Parathyroid adenoma (tissue), 2 donors: ENCODE measurements around the gene INMT.

ENCODE experiments used
- H2AFZ ChIP-seq: fragments of 300-600 bp; sonication (generic); one replicate; pipeline ENCODE4 v1.7.0; 2017; ENCODE audit warnings: antibody characterized with exemption, mild to moderate bottlenecking
- H3K27ac ChIP-seq: fragments of 300-600 bp; sonication (generic); one replicate; pipeline ENCODE4 v1.7.0; 2017
- H3K27me3 ChIP-seq: fragments of 300-600 bp; sonication (generic); one replicate; pipeline ENCODE4 v1.7.0; 2017; ENCODE audit warnings: low read length; ENCODE audit not compliant: control insufficient read depth, insufficient read depth
- H3K36me3 ChIP-seq: fragments of 300-600 bp; sonication (generic); one replicate; pipeline ENCODE4 v1.7.0; 2017; ENCODE audit warnings: low read length; ENCODE audit not compliant: control insufficient read depth, insufficient read depth
- H3K4me1 ChIP-seq: fragments of 300-600 bp; sonication (generic); one replicate; pipeline ENCODE4 v1.7.0; 2017; ENCODE audit warnings: control low read depth
- H3K4me2 ChIP-seq: fragments of 300-600 bp; sonication (generic); one replicate; pipeline ENCODE4 v1.7.0; 2017; ENCODE audit warnings: low read length
- H3K4me3 ChIP-seq: fragments of 300-600 bp; sonication (generic); one replicate; pipeline ENCODE4 v1.7.0; 2017; ENCODE audit warnings: low read depth, low read length
- H3K79me2 ChIP-seq: fragments of 300-600 bp; sonication (generic); one replicate; pipeline ENCODE4 v1.7.0; 2017; ENCODE audit warnings: control low read depth
- H3K9ac ChIP-seq: fragments of 300-600 bp; sonication (generic); one replicate; pipeline ENCODE4 v1.7.0; 2017; ENCODE audit warnings: mild to moderate bottlenecking
- H3K9me3 ChIP-seq: fragments of 300-600 bp; sonication (generic); one replicate; pipeline ENCODE4 v1.7.0; 2017; ENCODE audit warnings: low read length; ENCODE audit not compliant: control insufficient read depth
- TF ChIP-seq, protein P1 (sequence below): fragments of 300-600 bp; sonication (generic); IDR thresholded peaks from one replicate; pipeline ENCODE4 v1.7.0; 2017; ENCODE audit warnings: antibody characterized with exemption, mild to moderate bottlenecking
- donor health status: primary hyperparathyroidism.

Gene INMT

DNA sequence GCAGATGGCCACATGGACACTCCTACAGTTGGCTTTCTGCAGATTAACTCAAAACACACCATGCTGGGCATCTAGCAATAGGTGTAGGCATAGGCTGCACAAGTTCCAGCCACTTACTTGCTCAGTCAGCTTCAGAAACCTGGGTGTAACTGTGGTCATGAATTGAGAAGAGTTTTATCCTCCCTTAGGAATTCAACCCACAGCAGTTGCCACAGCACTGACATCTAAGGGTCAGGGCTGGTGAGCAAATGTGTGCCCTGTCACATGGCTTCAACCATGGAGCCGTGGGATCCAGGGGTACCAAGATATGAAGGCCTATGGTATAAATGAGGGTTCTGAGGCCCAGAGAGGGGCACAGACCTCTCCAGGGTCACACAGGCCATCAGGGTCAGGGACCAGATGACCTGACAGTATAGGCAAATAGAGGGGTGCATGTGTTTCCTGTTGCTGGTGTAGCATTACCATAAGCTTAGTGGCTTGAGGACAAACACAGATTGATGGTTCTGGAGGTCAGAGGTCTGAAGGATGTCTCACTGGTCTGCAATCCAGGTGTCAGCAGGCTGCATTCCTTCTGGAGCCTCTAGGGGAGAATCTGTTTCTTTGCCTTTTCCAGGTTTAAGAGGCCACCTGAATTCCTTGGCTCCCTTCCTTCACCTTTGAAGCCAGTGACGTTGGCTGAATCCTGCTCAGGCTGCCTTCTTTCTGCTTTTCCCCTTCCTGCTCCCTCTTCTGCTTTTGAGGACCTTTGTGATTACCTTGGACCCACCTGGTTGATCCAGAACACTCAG lies 43.4 kb downstream of the INMT start:
- Histone ChIP-seq H3K9ac (no peak overlapping the region), H2AFZ (no peak overlapping the region), H3K36me3 (no peaks in the 10 kb centered on the region), H3K4me1 (peaks cover 5% of the 10 kb centered on the region), H3K79me2 (peaks cover 4% of the 10 kb centered on the region), H3K27me3 (no peaks in the 10 kb centered on the region), H3K4me3 (no peak overlapping the region), H3K9me3 (no peaks in the 10 kb centered on the region), H3K27ac (no peak overlapping the region), H3K4me2 (no peak overlapping the region)
- TF ChIP-seq, protein P1, sequence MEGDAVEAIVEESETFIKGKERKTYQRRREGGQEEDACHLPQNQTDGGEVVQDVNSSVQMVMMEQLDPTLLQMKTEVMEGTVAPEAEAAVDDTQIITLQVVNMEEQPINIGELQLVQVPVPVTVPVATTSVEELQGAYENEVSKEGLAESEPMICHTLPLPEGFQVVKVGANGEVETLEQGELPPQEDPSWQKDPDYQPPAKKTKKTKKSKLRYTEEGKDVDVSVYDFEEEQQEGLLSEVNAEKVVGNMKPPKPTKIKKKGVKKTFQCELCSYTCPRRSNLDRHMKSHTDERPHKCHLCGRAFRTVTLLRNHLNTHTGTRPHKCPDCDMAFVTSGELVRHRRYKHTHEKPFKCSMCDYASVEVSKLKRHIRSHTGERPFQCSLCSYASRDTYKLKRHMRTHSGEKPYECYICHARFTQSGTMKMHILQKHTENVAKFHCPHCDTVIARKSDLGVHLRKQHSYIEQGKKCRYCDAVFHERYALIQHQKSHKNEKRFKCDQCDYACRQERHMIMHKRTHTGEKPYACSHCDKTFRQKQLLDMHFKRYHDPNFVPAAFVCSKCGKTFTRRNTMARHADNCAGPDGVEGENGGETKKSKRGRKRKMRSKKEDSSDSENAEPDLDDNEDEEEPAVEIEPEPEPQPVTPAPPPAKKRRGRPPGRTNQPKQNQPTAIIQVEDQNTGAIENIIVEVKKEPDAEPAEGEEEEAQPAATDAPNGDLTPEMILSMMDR = no peak

DNA sequence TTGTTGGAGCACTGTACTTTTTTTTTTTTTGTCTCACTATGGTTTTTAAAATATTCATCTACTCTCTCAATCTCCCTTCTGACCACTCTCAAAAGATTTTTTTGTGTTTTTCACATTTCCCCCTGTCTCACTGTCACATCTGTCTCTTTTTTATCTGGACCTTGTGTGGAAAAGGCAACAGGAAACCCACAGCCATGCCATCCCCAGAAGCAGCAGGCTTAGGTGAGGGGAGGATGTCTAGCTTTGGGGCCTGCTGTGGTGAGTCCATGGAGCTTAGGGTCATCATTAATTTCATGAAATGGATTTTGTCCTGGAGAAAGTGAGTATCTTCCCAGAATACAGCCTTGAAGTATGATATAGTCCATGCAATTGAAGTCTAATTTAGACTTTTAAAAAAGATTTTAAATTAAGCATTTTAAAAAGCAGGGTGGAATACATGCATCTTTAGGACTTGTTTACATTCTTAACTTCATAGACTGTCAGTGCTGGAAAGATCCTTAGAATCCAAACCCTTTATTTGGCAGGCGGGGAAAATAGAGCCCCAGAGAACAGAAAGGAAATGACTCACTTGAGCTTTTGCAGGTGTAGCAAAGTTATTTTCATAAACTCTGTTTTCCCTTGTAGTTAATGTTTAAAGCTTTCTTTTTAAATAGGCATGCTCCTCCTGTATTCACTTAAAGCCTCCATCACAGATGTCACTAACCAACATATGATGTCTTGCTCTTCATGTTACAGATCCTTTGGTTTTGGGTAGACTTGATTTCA lies 44.4 kb downstream of the INMT start:
- peaks cover 5% of the 10 kb centered on the region for H3K4me1 ChIP-seq
- H3K9ac ChIP-seq = no peak overlapping the region
- no peak overlapping the region for H2AFZ ChIP-seq
- no peaks in the 10 kb centered on the region for H3K9me3 ChIP-seq
- no peaks in the 10 kb centered on the region for H3K36me3 ChIP-seq
- no peaks in the 10 kb centered on the region for H3K27me3 ChIP-seq
- no peak overlapping the region for H3K4me3 ChIP-seq
- H3K79me2 ChIP-seq = peaks cover 9% of the 10 kb centered on the region
- no peak overlapping the region for H3K27ac ChIP-seq
- H3K4me2 ChIP-seq = no peak overlapping the region
- TF ChIP-seq, protein P1 = no peak

DNA sequence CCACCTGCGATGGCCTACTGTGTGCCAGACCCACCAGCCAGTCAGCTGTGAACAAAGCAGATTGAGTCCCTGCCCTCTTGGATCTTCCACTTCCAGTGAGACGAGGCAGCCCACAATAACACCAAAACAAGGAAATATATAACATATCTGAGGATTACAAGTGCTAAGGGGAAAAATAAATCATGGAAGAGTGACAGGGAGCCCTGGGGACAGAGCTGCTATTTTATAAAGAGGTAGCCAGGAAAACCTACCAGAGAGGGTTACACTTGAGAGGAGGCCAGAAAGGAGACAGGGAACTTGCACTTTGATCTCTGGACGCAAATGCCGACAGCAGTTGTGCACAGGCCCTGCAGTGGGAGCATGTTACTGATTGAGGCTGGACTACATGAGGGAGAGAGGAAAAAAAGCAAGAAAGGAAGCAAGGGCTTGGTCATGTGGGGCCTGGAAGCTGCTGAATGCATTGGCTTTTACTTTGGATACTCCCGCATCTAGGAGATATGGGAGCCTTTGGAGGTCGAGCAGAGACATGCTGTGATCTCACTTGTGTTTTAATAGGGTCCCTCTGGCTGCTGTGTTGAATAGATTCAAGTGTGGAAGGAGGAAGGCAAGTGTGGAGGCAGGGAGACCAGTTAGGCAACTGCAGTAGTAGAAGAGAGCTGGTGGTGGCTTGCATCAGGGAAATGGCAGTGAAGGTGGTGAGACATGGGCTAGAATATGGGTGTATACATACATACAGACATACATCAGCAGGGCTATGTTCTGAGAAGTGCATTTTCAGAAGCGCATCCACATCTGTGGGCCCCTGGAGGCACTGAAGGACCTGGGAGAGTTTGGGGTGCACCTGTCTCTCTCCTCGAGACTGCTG lies 45.5 kb downstream of the INMT start:
- Histone ChIP-seq H3K9ac (no peak overlapping the region), H3K79me2 (peaks cover 11% of the 10 kb centered on the region), H3K27me3 (no peaks in the 10 kb centered on the region), H3K4me1 (peaks cover 5% of the 10 kb centered on the region), H3K9me3 (no peaks in the 10 kb centered on the region), H3K27ac (no peak overlapping the region), H3K36me3 (no peaks in the 10 kb centered on the region), H3K4me3 (no peak overlapping the region), H3K4me2 (no peak overlapping the region), H2AFZ (no peak overlapping the region)
- TF ChIP-seq, protein P1 = no peak

DNA sequence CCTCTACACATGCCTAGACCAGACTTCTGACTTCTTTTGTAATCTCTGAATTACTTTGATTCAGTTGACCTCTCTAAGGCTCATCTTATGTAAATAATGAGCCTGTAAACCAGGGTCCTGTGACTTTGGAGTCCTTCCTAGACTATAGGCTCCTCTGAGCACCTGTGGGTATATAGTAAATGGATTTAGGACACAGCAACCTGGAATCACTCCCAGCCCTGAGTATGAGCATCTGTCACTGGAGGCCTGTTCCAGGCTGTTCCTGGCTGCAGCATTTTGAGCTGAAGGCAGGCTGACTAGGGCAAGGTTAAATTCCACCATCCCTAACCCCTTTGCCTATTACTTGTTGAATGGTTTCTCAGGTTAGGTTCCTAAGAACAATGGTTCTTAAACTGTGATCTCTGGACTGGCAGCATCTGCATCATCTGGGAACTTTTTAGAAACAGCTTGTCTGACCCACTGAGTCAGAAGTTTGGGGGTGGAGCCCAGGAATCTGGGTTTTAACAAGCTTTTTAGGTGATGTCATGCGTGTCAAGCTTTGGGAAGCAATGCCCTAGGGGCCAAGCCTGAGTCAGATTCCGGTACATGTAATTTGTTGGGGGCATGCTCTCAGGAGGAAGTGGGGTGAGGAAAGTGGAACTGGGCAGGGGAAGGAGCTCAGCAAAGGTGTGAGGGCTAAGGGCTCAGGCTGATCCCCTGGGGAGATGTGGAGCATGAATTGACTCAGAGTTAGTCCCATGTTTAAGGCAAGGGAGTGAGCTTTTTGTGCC lies 47.5 kb downstream of the INMT start:
- Histone ChIP-seq H3K79me2 (peaks cover 22% of the 10 kb centered on the region), H2AFZ (no peak overlapping the region), H3K36me3 (no peaks in the 10 kb centered on the region), H3K27me3 (no peaks in the 10 kb centered on the region), H3K4me1 (peaks cover 13% of the 10 kb centered on the region), H3K4me2 (no peak overlapping the region), H3K4me3 (no peak overlapping the region), H3K27ac (no peak overlapping the region), H3K9me3 (no peaks in the 10 kb centered on the region), H3K9ac (no peak overlapping the region)
- TF ChIP-seq, protein P1 = no peak
